PC-3 (cell line): Measurements from ENCODE around the gene VCAN. TPM values are rescaled to one million over a fixed set of nuclear protein-coding genes. Genes with fewer than 3 reads are reported as not detected.
"Not testable (repeated sequence)": the region's sequence is repeated elsewhere in the genome, so short reads cannot be mapped to it uniquely, and the experiment has no call there.

Experiments
- ATAC-seq: fragments of 200-7000 bp; cut with Tn5 transposase; 2 replicates; pipeline ENCODE4 v1.9.1; 2020; ENCODE audit warnings: mild to moderate bottlenecking, moderate library complexity
- BruUV-seq: library from RNA; stranded (reverse); fragments of 400-500 nt; replicated peaks from 2 replicates; lab custom pipeline; 2021; lab: Mats Ljungman, UMichigan
- CTCF ChIA-PET: fragments of 300-600 bp; sonication (Branson Sonifier 250); formaldehyde crosslinking; loops from one replicate; lab custom pipeline; 2022; ENCODE audit warnings: antibody characterized with exemption; lab: Charles Lee
- POLR2A ChIA-PET: fragments of 300-600 bp; sonication (Branson Sonifier 250); formaldehyde crosslinking; loops from one replicate; lab custom pipeline; 2022; ENCODE audit warnings: antibody characterized with exemption; ENCODE audit not compliant: unreplicated experiment; lab: Charles Lee
- DNase-seq: peaks from one replicate; pipeline ENCODE4 v3.0.0-alpha.2; 2015
- H2AFZ ChIP-seq: fragments of 300-600 bp; sonication (generic); 2 replicates; pipeline ENCODE4 v1.6.0; 2016; ENCODE audit warnings: antibody characterized with exemption, low read length
- H3F3A ChIP-seq: fragments of 300-600 bp; sonication (generic); one replicate; pipeline ENCODE4 v1.6.0; 2017; ENCODE audit warnings: antibody characterized with exemption, low read length, control low read depth, mild to moderate bottlenecking; ENCODE audit not compliant: unreplicated experiment
- H3K27ac ChIP-seq: fragments of 300-600 bp; sonication (generic); 2 replicates; pipeline ENCODE4 v1.5.1; 2016; ENCODE audit warnings: mild to moderate bottlenecking, low read length
- H3K27me3 ChIP-seq: fragments of 300-600 bp; sonication (generic); 2 replicates; pipeline ENCODE4 v1.6.1; 2016; ENCODE audit warnings: low read length, mixed read lengths
- H3K36me3 ChIP-seq: fragments of 300-600 bp; sonication (generic); 2 replicates; pipeline ENCODE4 v1.6.1; 2016; ENCODE audit warnings: low read depth, mixed run types, low read length, mixed read lengths
- H3K4me1 ChIP-seq: fragments of 300-600 bp; sonication (generic); 2 replicates; pipeline ENCODE4 v1.5.1; 2016; ENCODE audit warnings: low read length; ENCODE audit not compliant: insufficient read depth
- H3K4me2 ChIP-seq: fragments of 300-600 bp; sonication (generic); 2 replicates; pipeline ENCODE4 v1.6.0; 2016; ENCODE audit warnings: low read length
- H3K4me3 ChIP-seq: fragments of 300-600 bp; sonication (generic); 2 replicates; pipeline ENCODE4 v1.5.1; 2016; ENCODE audit warnings: mild to moderate bottlenecking, low read length, mixed read lengths
- H3K79me2 ChIP-seq: fragments of 300-600 bp; sonication (generic); 2 replicates; pipeline ENCODE4 v1.6.1; 2017; ENCODE audit warnings: low read length, mixed read lengths
- H3K9ac ChIP-seq: fragments of 300-600 bp; sonication (generic); 2 replicates; pipeline ENCODE4 v1.6.0; 2016; ENCODE audit warnings: mild to moderate bottlenecking, low read length
- H3K9me2 ChIP-seq: fragments of 300-600 bp; sonication (generic); replicated peaks from 2 replicates; pipeline ENCODE4 v1.6.1; 2016; ENCODE audit warnings: mixed run types, low read length, mixed read lengths
- H3K9me3 ChIP-seq: fragments of 300-600 bp; sonication (generic); 2 replicates; pipeline ENCODE4 v1.6.1; 2016; ENCODE audit warnings: low read length, mixed read lengths
- H4K20me1 ChIP-seq: fragments of 300-600 bp; sonication (generic); 2 replicates; pipeline ENCODE4 v1.6.1; 2016; ENCODE audit warnings: low read length, mixed read lengths
- CTCF ChIP-seq: fragments of 300-600 bp; sonication (generic); conservative IDR thresholded peaks from 2 replicates; pipeline ENCODE4 v1.5.1; 2017; ENCODE audit warnings: antibody characterized with exemption, low read depth, mild to moderate bottlenecking, low read length
- EZH2 ChIP-seq: fragments of 300-600 bp; sonication (generic); IDR thresholded peaks from one replicate; pipeline ENCODE4 v1.6.1; 2017; ENCODE audit warnings: antibody characterized with exemption, mild to moderate bottlenecking, low read length; ENCODE audit not compliant: unreplicated experiment
- EZH2phosphoT487 ChIP-seq: fragments of 300-600 bp; sonication (generic); IDR thresholded peaks from 2 replicates; pipeline ENCODE4 v1.6.1; 2018; ENCODE audit warnings: mild to moderate bottlenecking, antibody characterized with exemption, low read length, borderline replicate concordance
- intact Hi-C: fragments of 100-400 bp; cut with micrococcal nuclease; formaldehyde crosslinking; loops from 2 replicates; pipeline ENCODE4 v1.9.0; 2023
- total RNA-seq: library from RNA; depleted of rRNA; stranded (reverse); fragments of >200 nt; gene quantifications from 2 replicates; pipeline ENCODE4 v1.2.3, GENCODE V29; 2014

Gene VCAN
- total RNA-seq, 1 experiment from 2014 or later: 6.2 TPM

GRCh38 chr5:83436276-83436675 lies 35.3 kb upstream of the VCAN start:
- POLR2A ChIA-PET: no interaction called here

GRCh38 chr5:83437697-83438096 lies 33.8 kb upstream of the VCAN start:
- intact Hi-C loops: loop anchor here (10.0 kb wide), 2 partner anchors 363 to 443 kb away; partner anchors contain the start of genes TMEM167A and XRCC4
- H3K4me3 ChIP-seq, H4K20me1 ChIP-seq, H3K79me2 ChIP-seq, DNase-seq, ATAC-seq, H3K4me1 ChIP-seq, H3K9me2 ChIP-seq, H3K4me2 ChIP-seq, H3F3A ChIP-seq, H3K27me3 ChIP-seq, H3K9ac ChIP-seq, POLR2A ChIA-PET, H3K36me3 ChIP-seq, CTCF ChIA-PET, H2AFZ ChIP-seq, H3K9me3 ChIP-seq, H3K27ac ChIP-seq, BruUV-seq: not testable (repeated sequence)

More at GRCh38 chr5:83436276-83436675, 35.3 kb upstream of the VCAN start:
- intact Hi-C loops: loop anchor here (10.0 kb wide), 2 partner anchors 361 to 441 kb away; partner anchors contain the start of genes TMEM167A and XRCC4
- no peak for TF ChIP-seq EZH2
- no peak for TF ChIP-seq EZH2phosphoT487
- TF ChIP-seq CTCF: no peak
- no TSS peak for BruUV-seq
- H3K4me2 ChIP-seq: no peak overlapping the region
- no peak overlapping the region for H3K27ac ChIP-seq
- no peaks in the 10 kb centered on the region for H3K9me2 ChIP-seq
- H3F3A ChIP-seq: no peaks in the 10 kb centered on the region
- no peaks in the 10 kb centered on the region; the same call in 1 of the 2 replicates for H3K4me1 ChIP-seq
- H3K27me3 ChIP-seq: no peaks in the 10 kb centered on the region
- no peak overlapping the region for H2AFZ ChIP-seq
- H4K20me1 ChIP-seq: no peaks in the 10 kb centered on the region
- H3K36me3 ChIP-seq: no peaks in the 10 kb centered on the region
- no peak overlapping the region for H3K4me3 ChIP-seq
- CTCF ChIA-PET: no interaction called here
- DNase-seq (no peak), ATAC-seq (no peak)
- no peaks in the 10 kb centered on the region for H3K9me3 ChIP-seq
- no peak overlapping the region for H3K9ac ChIP-seq
- no peaks in the 10 kb centered on the region for H3K79me2 ChIP-seq

GRCh38 chr5:83440826-83441225 lies 30.7 kb upstream of the VCAN start:
- H3K4me2 ChIP-seq: no peak overlapping the region
- H3K4me3 ChIP-seq: no peak overlapping the region
- DNase-seq: no peak
- no peaks in the 10 kb centered on the region for H3K9me2 ChIP-seq
- BruUV-seq: no TSS peak
- no peak overlapping the region for H3K9ac ChIP-seq
- no peaks in the 10 kb centered on the region for H3K27me3 ChIP-seq
- no peaks in the 10 kb centered on the region for H3F3A ChIP-seq
- no peaks in the 10 kb centered on the region for H3K9me3 ChIP-seq
- H3K4me1 ChIP-seq: no peaks in the 10 kb centered on the region
- H4K20me1 ChIP-seq: no peaks in the 10 kb centered on the region
- H3K79me2 ChIP-seq: no peaks in the 10 kb centered on the region
- ChIA-PET POLR2A (no interaction called here), CTCF (no interaction called here)
- H2AFZ ChIP-seq: no peak overlapping the region
- no peak for ATAC-seq
- intact Hi-C loops: no loop called here
- H3K27ac ChIP-seq: no peak overlapping the region
- no peak for TF ChIP-seq CTCF
- TF ChIP-seq EZH2: no peak
- no peak for TF ChIP-seq EZH2phosphoT487
- no peaks in the 10 kb centered on the region for H3K36me3 ChIP-seq
